IPS DF 4.7 (cell line): Measurements from ENCODE around the gene KRTAP5-11.
"Not testable (repeated sequence)": the region's sequence is repeated elsewhere in the genome, so short reads cannot be mapped to it uniquely, and the experiment has no call there.

ENCODE experiments used
- DNase-seq: peaks from one replicate; pipeline ENCODE4 v3.0.0-alpha.2; 2013; ENCODE audit warnings: low spot score; ENCODE audit errors: extremely low read depth

The KRTAP5-11 gene

GRCh38 chr11:71581826-71582225, 849 bp downstream of the KRTAP5-11 start:
- DNase-seq: no peak

GRCh38 chr11:71580057-71581003, 2.3 kb downstream of the KRTAP5-11 start:
- DNase-seq: no peak

GRCh38 chr11:71579513-71579912, 3.2 kb downstream of the KRTAP5-11 start:
- DNase-seq: not testable (repeated sequence)

GRCh38 chr11:71577469-71578004, 5.1 kb downstream of the KRTAP5-11 start:
- DNase-seq: no peak

DNA sequence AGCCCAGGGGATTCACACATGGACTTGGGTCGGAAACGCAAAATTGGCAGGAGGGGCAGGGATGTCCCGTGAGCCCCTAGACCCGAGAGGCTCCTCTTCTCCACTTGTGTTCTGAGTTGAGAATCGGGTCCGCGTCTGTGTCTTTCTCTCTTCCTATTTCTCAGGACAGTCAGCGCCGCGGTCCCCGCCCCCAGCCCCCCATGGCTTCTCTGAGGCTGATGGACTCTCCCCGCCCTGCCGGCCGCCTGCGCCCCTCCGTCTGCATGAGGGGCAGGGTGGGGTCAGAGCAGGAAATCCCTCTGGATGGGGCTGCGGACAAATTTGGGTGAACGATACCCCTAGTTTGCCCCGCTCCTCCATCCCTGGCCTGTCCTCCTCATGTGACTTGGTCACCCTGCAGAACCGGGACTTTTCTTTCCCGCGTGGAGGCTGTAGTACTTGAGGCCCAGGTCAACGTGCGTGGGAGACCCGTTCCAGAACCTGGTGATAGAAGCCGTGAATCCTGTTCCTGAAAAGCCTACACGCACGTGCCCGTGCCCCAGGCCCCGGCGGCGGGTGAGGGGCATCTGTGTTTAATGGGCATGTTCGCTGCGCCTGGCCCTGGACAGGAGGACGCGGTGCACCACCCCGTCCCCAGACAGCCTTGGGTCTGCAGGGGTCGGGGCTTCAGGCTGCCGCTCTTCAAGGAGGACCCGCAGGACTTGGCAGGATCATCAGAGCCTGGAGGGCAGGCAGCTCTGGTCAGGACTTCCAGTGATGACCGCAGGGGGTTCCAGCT, 5.8 kb downstream of the KRTAP5-11 start:
- not testable (repeated sequence) for DNase-seq

DNA sequence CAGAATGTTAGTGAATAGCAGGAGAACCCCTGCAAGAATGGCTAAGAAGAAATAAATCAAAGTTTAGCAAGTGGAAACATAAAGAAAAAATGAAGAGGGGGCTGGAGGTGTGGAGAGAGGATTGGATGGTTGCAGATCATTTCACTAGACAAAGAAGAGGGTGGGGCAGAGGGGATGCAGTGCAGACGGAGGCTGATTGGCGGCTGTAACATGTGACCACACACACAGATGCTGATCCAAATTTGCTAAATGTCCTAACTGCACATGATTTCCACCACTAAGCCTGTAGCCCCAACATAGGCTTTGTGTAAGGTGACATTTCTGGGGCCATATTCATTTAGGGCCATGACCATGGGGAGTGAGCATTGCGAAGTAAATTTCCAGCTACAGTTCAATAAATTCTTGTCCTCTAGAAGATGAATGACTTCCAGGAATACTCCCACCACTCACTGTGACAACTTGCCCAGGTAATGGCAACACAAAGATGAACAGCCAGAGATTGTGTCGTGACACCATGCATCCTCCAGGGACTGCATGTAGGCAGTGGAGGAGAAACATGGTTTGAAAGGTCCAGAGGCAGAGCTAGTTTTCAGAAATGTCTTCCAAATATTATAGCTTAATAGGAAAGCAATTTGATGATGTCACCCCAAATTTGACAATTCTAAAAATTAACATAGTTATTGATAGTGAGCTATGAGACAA, 6.8 kb downstream of the KRTAP5-11 start:
- no peak for DNase-seq

- DNase-seq: no peak
Measured at GRCh38 chr11:71574418-71574817, 8.3 kb downstream of the KRTAP5-11 start.

DNA sequence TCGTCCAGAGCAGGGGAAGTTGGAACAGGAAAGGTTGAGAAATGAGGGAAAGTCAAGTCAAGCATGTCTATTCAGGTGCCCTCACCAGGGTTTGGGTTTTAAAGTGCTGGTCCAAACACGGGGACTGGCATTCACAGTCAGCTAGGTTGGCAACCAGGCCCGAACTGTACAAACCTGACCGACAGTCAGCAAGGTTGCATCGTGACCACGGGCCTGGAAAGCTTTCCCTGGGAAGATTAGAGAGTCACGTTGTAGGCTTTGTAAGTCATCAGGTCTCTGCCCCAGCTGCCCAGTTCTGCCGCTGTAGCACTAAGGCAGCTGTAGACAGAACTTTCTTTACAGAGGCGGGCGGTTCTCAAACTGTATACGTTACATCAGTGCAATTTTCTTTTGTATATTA, 9.9 kb downstream of the KRTAP5-11 start:
- DNase-seq: no peak

GRCh38 chr11:71571101-71571850, 11.4 kb downstream of the KRTAP5-11 start:
- DNase-seq: not testable (repeated sequence)

DNA sequence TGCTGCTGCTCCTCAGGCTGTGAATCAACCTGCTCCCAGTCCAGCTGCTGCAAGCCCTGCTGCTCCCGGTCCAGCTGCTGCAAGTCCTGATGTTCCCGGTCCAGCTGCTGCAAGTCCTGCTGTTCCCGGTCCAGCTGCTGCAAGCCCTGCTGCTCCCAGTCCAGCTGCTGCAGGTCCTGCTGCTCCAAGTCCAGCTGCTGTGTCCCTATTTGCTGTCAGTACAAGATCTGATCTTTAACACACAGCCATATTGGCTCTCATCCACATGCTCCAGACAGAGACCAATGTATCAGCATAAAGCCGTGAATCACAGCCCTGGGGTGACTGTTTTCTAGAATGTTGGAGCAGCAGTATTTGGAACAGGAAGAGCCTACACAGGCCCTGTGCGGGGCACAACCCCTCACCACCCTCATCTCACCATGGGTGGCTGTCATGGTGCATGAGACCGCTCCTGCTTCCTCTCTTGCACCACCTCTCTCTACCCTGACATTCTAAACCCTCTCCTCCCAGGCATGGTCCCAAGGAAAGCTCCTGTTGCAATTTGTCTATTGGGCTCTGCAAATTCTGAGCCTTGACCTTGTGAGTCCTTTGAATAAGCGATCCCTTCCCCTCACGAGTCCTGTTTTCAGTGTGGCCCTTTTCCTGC, 13.8 kb downstream of the KRTAP5-11 start:
- no peak for DNase-seq

DNA sequence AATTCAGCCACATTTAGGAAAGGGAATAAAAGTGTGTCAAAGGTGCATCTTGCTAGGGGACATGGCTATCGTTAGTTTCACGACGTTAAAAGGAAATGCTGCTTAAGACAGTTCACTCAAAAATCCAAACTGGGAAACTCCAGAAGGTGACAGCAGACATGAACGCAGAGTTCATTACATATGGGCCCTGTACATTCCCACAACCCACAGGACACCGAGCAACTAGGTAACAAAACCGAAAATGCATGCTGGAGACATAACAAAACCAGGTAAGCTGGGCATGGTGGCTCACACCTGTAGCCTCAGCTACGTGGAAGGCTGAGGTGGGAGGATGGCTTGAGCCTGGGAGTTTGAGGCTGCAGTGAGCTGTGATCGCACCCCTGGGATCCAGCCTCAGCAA, 15.0 kb downstream of the KRTAP5-11 start:
- DNase-seq: not testable (repeated sequence)

DNA sequence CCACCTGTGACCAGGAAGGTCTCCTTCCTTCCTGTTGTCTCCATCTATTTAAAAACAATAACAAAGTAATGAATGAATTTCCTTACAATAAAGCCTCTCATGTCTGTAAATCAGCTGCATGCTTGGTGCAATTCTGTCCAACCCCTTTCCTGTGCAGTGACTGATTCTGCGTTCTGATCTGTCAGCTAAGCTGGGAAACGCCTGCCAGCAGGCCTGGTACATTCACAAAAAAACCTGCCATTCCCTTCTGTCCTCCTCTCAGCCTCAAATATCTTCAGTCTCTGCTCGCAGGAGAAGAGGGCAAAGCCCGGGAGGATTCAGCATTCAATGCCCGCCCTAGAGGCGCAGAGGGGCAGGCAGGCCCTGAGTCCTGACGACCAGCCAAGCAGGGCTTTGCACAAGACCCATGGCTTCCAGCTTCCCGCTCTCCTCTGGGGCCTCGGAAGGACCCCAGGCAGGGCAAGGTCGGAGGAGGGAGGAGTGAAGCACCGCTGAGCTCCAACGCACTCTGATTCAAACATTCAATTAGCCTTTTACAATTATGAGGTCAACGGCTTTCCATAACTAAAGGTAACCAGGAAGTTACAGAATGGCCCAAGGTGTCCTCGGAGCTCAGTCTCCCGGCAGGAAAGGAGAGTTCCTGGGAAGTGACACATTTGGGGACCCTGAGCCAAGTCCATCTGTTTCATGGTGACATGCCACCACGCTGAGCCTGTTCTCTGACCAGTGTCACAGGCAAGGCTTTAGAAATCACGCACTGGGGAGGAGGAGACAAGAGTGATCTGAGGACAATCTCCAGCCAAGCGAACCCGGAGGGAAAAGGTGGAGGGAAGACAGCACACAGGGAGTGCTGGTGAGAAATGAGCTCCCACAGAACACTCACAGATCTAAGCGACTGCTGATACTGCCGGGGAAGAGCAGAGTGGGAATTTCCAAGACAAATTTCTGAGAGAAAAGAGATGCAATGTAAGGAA, 15.8 kb downstream of the KRTAP5-11 start:
- not testable (repeated sequence) for DNase-seq

DNA sequence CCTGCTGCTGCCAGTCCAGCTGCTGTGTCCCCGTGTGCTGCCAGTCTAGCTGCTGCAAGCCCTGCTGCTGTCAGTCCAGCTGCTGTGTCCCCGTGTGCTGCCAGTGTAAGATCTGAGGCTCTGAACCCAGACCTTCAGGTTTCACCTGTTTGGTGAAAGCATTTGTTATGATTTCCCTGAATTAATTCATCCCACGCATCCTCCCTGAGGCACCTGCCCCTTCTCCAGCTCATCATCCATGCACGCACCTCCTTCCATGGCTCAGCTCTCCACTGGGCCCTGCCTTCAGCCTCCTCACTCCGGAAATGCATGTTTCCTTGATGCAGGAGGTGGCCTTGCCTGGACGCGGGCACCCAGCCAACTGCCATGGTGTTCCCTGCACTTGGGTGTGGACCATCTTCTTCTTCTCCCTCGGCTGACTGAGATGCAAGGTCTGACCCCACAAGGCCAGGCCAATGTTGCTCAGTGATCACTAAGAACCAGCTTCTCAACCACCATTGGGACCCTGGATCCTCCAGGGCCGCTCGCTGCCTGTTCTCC, 16.5 kb downstream of the KRTAP5-11 start:
- no peak for DNase-seq

DNA sequence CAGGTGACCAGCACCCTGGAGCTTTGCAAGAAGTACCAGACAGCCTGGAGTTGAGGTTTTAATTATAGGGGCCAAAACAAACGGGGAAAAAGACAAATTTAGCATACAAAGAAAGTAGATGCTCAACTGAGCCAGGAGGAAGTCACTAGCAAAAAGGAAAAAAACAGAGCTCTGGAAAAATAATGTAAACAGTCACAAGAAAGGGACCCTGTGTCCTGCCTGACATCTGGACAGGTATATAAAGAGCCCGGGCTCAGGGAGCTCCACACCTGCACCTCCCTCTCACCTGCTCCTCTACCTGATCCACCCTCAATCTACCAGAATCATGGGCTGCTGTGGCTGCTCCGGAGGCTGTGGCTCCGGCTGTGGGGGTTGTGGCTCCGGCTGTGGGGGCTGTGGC, 17.4 kb downstream of the KRTAP5-11 start, which contains the start of gene KRTAP5-10:
Gene KRTAP5-10, plus strand, starts transcription at position 301 of the 400 bp plus-strand sequence. Its CDS starts 25 bp downstream, at position 326.
- no peak for DNase-seq

DNA sequence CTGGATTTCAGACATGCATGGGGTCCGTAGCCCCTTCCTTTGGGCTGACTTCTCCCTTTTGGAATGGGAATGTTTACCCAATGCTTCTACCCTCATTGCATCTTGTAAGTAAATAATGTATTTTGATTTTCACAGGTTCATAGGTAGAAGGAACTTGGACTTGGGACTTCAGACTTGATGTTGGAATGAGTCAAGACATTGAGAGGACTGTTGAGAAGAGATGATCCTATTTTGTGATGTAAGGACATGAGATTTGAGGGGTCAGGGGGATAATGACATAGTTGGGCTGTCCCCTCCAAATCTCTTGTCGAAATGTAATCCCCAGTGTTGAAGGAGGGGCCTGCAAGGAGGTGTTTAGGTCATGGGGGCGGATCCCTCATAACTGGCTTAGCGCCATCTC, 18.2 kb downstream of the KRTAP5-11 start:
- no peak for DNase-seq

- no peak for DNase-seq
Measured at GRCh38 chr11:71563406-71563805, 19.3 kb downstream of the KRTAP5-11 start.

DNA sequence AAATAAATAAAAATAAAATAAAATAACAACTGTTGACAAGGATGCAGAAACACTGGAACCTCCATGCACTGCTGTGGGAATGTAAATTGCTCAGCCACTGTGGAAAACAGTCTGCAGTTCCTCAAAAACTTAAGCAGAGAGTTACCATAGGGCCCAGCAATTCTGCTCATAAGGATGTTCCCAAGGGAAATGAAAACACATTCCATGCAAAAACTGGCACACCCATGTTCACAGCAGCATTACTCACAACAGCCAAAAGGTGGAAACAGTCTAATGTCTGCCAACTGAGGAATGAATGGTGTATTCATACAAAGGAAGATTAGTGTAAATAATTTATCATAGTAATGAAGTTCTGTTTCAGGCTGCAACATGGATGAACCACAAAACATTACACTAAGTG, 20.6 kb downstream of the KRTAP5-11 start:
- DNase-seq: no peak

DNA sequence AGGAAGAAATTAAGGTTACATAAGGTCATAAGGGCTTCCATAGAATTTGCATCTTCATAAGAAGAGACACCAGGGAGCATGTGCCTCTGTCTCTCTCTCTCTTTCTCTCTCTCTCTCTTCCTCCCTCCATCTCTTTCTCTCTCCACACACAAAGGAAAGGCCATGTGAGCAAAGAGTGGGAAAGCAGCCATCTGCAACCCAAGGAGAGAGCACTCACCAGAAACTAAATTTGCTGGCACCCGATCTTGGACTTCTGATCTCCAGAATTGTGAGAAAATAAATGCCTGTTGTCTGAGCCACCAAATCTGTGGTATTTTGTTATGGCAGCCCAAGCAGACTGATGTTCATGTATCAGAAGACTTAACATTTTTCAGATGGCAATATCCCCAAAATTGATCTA, 23.7 kb downstream of the KRTAP5-11 start:
- no peak for DNase-seq

GRCh38 chr11:71557257-71557656, 25.4 kb downstream of the KRTAP5-11 start:
- no peak for DNase-seq
